ENCODE results near the gene TCERG1L. TPM values are rescaled to one million over a fixed set of nuclear protein-coding genes. Genes with fewer than 3 reads are reported as not detected.

TCERG1L gene
- total and polyA plus RNA-seq, 10 donors, result 0.03 to 1.2 (median 0.30) TPM; not detected in 3

DNA sequence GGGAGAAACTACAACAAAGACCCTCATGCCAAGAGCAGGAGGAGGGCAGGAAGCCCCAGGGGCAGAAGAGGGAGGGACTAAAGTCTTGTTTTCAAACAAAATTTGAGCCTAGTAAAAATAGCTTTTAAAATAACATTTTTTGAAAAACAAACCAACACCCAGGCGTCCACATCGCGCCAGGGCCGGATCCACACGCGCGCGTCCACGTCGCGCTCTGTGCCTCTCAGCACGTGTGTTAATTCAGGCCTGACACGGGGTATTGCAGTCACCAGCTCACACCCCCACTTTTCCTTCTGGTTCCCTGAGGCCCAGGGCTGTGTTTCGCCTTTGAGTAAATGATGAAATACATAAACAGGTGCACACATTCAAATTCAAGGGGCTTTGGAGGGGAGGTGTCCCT is 196.2 kb downstream of the TCERG1L start:
- no peak for TF ChIP-seq POLR2A (IDR thresholded peaks at IDR 0.05)
- TF ChIP-seq, protein P1, sequence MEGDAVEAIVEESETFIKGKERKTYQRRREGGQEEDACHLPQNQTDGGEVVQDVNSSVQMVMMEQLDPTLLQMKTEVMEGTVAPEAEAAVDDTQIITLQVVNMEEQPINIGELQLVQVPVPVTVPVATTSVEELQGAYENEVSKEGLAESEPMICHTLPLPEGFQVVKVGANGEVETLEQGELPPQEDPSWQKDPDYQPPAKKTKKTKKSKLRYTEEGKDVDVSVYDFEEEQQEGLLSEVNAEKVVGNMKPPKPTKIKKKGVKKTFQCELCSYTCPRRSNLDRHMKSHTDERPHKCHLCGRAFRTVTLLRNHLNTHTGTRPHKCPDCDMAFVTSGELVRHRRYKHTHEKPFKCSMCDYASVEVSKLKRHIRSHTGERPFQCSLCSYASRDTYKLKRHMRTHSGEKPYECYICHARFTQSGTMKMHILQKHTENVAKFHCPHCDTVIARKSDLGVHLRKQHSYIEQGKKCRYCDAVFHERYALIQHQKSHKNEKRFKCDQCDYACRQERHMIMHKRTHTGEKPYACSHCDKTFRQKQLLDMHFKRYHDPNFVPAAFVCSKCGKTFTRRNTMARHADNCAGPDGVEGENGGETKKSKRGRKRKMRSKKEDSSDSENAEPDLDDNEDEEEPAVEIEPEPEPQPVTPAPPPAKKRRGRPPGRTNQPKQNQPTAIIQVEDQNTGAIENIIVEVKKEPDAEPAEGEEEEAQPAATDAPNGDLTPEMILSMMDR (IDR thresholded peaks at IDR 0.05 in 8 of 11, conservative IDR thresholded peaks at IDR 0.05 in 3 of 11), result no peak
- no peak for TF ChIP-seq POLR2AphosphoS5 (IDR thresholded peaks at IDR 0.05)
- no peaks in the 10 kb centered on the region for H3K36me3 ChIP-seq
- H3K27ac ChIP-seq, result no peak overlapping the region
- no peaks in the 10 kb centered on the region for H3K27me3 ChIP-seq (replicated peaks in 1 of 7)
- H3K4me1 ChIP-seq, result peaks cover 0 to 20% (median 3%) of the 10 kb centered on the region in 6 donors
- H3K4me3 ChIP-seq, result no peak overlapping the region
- H3K9me3 ChIP-seq, result peaks cover 0 to 3% (median 0%) of the 10 kb centered on the region in 8 donors
- intact Hi-C loops (cut with DNase I; ENCODE audit: low total_unique reads), result no loop called here
- DNase-seq, result no peak
- WGBS, 5 donors, result 88 to 95% (median 93%) methylated on average over 14 of the region's 14 CpGs

GRCh38 chr10:131114846-131115245 is 196.7 kb downstream of the TCERG1L start:
- Histone ChIP-seq H3K4me1 (peaks cover 0 to 25% (median 4%) of the 10 kb centered on the region in 6 donors), H3K36me3 (no peaks in the 10 kb centered on the region), H3K27me3 (replicated peaks in 1 of 7) (no peaks in the 10 kb centered on the region), H3K9me3 (peaks cover 0 to 4% (median 0%) of the 10 kb centered on the region in 8 donors), H3K27ac (no peak overlapping the region), H3K4me3 (no peak overlapping the region)
- intact Hi-C loops (cut with DNase I; ENCODE audit: low total_unique reads), result no loop called here
- no peak for DNase-seq
- TF ChIP-seq, protein P1 (IDR thresholded peaks at IDR 0.05 in 8 of 11, conservative IDR thresholded peaks at IDR 0.05 in 3 of 11), result no peak
- no peak for TF ChIP-seq POLR2AphosphoS5 (IDR thresholded peaks at IDR 0.05)
- no peak for TF ChIP-seq POLR2A (IDR thresholded peaks at IDR 0.05)
- WGBS, 5 donors, result 91 to 94% (median 93%) methylated on average over 15 of the region's 15 CpGs

- no peak for TF ChIP-seq POLR2AphosphoS5 (IDR thresholded peaks at IDR 0.05)
- no peak for TF ChIP-seq POLR2A (IDR thresholded peaks at IDR 0.05)
- TF ChIP-seq, protein P1 (IDR thresholded peaks at IDR 0.05 in 8 of 11, conservative IDR thresholded peaks at IDR 0.05 in 3 of 11), result no peak
- WGBS, 5 donors, result 65 to 72% (median 70%) methylated on average over 6 of the region's 6 CpGs
- intact Hi-C loops (cut with DNase I; ENCODE audit: low total_unique reads), result no loop called here
Measured at GRCh38 chr10:131113709-131114291, 197.7 kb downstream of the TCERG1L start.

DNA sequence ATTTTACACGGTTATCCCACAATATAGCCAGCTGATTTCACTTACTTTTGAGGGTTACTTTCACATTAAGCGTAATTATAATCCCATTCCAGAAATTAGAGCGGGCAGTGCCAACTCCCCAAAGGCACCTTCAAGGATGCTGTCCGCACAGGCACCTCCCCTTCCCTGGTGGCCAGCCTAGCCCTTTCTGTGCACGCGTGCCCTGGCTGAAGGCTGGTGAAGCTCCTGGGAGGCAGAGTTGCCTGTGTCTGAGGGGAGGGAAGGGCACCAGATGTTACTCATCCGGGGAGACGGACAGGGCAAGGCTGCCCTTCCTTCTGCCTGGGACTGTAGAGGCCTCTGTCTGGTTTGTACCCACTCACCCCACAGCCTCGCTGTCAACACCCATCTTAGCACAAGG is 198.4 kb downstream of the TCERG1L start:
- peaks cover 0 to 12% (median 2%) of the 10 kb centered on the region in 8 donors for H3K9me3 ChIP-seq
- intact Hi-C loops (cut with DNase I; ENCODE audit: low total_unique reads), result no loop called here
- 91 to 95% (median 92%) methylated on average over 4 to 9 of the region's 9 CpGs for WGBS, 5 donors

More at GRCh38 chr10:131113709-131114291, 197.7 kb downstream of the TCERG1L start:
- Histone ChIP-seq H3K4me3 (no peak overlapping the region), H3K27ac (no peak overlapping the region), H3K36me3 (no peaks in the 10 kb centered on the region), H3K27me3 (replicated peaks in 1 of 7) (no peaks in the 10 kb centered on the region), H3K9me3 (peaks cover 0 to 6% (median 0%) of the 10 kb centered on the region in 8 donors), H3K4me1 (peaks cover 0 to 30% (median 4%) of the 10 kb centered on the region in 6 donors)
- DNase-seq, result no peak

More for the DNA sequence above, 198.4 kb downstream of the TCERG1L start:
- DNase-seq, result no peak
- Histone ChIP-seq H3K36me3 (no peaks in the 10 kb centered on the region), H3K4me3 (no peak overlapping the region), H3K27ac (no peak overlapping the region), H3K4me1 (peaks cover 0 to 30% (median 4%) of the 10 kb centered on the region in 6 donors), H3K27me3 (replicated peaks in 1 of 7) (no peaks in the 10 kb centered on the region)
- TF ChIP-seq POLR2A (IDR thresholded peaks at IDR 0.05) (no peak), POLR2AphosphoS5 (IDR thresholded peaks at IDR 0.05) (no peak)
- TF ChIP-seq, protein P1 (IDR thresholded peaks at IDR 0.05 in 8 of 11, conservative IDR thresholded peaks at IDR 0.05 in 3 of 11), result no peak
